Vein endothelial cell (primary cell): ENCODE measurements around the gene TSNAXIP1. TPM values are rescaled to one million over a fixed set of nuclear protein-coding genes. Genes with fewer than 3 reads are reported as not detected.

Experiments used
- small RNA-seq: library from RNA; depleted of rRNA; stranded (forward); fragments of <200 nt; gene quantifications from one replicate; pipeline ENCODE3, GENCODE V24; 2012
- total RNA-seq: library from RNA; depleted of rRNA; stranded (reverse); fragments of >200 nt; gene quantifications from 2 replicates; pipeline ENCODE4 v1.2.3, GENCODE V29; 2012

TSNAXIP1 gene, protein sequence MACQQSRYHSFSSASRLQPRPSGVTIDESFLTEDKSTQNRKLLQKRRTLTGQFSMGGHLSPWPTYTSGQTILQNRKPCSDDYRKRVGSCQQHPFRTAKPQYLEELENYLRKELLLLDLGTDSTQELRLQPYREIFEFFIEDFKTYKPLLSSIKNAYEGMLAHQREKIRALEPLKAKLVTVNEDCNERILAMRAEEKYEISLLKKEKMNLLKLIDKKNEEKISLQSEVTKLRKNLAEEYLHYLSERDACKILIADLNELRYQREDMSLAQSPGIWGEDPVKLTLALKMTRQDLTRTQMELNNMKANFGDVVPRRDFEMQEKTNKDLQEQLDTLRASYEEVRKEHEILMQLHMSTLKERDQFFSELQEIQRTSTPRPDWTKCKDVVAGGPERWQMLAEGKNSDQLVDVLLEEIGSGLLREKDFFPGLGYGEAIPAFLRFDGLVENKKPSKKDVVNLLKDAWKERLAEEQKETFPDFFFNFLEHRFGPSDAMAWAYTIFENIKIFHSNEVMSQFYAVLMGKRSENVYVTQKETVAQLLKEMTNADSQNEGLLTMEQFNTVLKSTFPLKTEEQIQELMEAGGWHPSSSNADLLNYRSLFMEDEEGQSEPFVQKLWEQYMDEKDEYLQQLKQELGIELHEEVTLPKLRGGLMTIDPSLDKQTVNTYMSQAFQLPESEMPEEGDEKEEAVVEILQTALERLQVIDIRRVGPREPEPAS
- 0.33 and 0.67 TPM in 2 replicates for total RNA-seq

DNA sequence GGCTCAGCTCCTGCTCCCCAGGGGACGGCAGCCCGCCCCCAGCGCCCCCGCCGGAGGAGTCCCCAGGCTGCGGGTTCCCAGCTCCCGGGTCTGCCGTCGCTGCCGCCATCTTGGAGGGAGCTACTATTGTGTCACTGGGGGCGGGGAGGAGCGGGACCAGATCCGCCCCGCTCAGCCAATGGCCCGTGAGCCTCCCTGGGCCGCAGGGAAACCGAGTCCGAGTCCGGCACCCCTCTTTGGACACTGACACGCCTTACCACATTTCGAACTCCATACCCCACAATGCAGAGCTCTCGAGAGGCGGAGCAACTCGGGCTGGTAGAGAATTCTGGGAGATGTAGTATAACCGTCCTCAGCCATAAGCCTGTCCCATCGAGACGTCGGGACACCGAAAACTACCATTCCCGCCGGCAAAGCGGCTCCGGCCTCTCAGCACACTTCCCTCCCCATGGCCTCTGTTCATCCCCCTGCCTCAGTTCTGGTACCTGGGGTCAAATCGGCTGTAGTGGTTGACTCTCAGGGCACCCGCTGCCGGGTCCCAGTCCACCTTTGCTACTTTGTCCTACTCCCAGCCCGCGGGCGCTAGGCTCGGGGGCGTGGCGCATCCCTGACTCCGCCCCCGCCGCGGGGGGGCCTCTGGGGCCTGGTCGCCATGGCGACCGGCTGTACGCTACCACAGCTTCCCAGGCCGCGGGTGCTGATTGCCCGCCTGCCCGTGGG, at the start of gene TSNAXIP1, which contains the start of gene RANBP10:
TSS of gene TSNAXIP1 (plus strand) at position 462 of the 720 bp plus-strand sequence. CDS start 261 bp downstream, outside the sequence.
TSS of gene RANBP10 (minus strand) at position 133 of the 720 bp plus-strand sequence. CDS start at position 109, 24 bp downstream.

GRCh38 chr16:67841816-67842508, 35.3 kb downstream of the TSNAXIP1 start, which contains the start of gene THAP11:
Gene THAP11 (plus strand): TSS chr16:67842320. CDS start chr16:67842555, 235 bp downstream.

GRCh38 chr16:67846320-67847063, 39.8 kb downstream of the TSNAXIP1 start, which contains the start of gene NUTF2:
Gene NUTF2 (plus strand): TSS chr16:67846933. CDS start chr16:67865131, 18,198 bp downstream.

GRCh38 chr16:67847064-67847861, 40.6 kb downstream of the TSNAXIP1 start, which contains the start of gene CENPT:
Gene CENPT (minus strand): TSS chr16:67847693. CDS start chr16:67833859, 13,834 bp downstream.

GRCh38 chr16:67872631-67873434, 66.1 kb downstream of the TSNAXIP1 start, which contains the start of gene EDC4:
Gene EDC4 (plus strand): TSS chr16:67873052. CDS start chr16:67873262, 210 bp downstream.

Small RNAs within 50 kb of the gene (small RNA-seq; reads per million reads assigned to genes)
- gene AC040162.2 = not detected

Other genes with a start within 250 kb of the TSNAXIP1 start
- gene CTCF, start 244.4 kb upstream of the TSNAXIP1 start, total RNA-seq = 32.7 and 34.2 TPM in 2 replicates
- gene CARMIL2, start 161.7 kb upstream of the TSNAXIP1 start, total RNA-seq = 0.67 and 1.3 TPM in 2 replicates
- gene ACD, start 146.6 kb upstream of the TSNAXIP1 start, total RNA-seq = 25.4 and 28.4 TPM in 2 replicates
- 1.3 and 2.2 TPM in 2 replicates for gene PARD6A, start 145.9 kb upstream of the TSNAXIP1 start, total RNA-seq
- gene ENKD1, start 140.1 kb upstream of the TSNAXIP1 start, total RNA-seq = 9.6 and 21.2 TPM in 2 replicates
- gene C16orf86, start 140.1 kb upstream of the TSNAXIP1 start, total RNA-seq = 2.0 and 2.4 TPM in 2 replicates
- 52.3 and 53.9 TPM in 2 replicates for gene GFOD2, start 87.6 kb upstream of the TSNAXIP1 start, total RNA-seq
- gene RANBP10, start 329 bp upstream of the TSNAXIP1 start, total RNA-seq = 11.2 and 15.4 TPM in 2 replicates
- gene THAP11, start 35.4 kb downstream of the TSNAXIP1 start, total RNA-seq = 25.7 and 28.1 TPM in 2 replicates
- gene NUTF2, start 40.0 kb downstream of the TSNAXIP1 start, total RNA-seq = 258 and 586 TPM in 2 replicates
- 30.4 and 30.5 TPM in 2 replicates for gene CENPT, start 40.8 kb downstream of the TSNAXIP1 start, total RNA-seq
- gene EDC4, start 66.2 kb downstream of the TSNAXIP1 start, total RNA-seq = 81.1 and 84.6 TPM in 2 replicates
- not detected in 2 replicates for gene NRN1L, start 78.0 kb downstream of the TSNAXIP1 start, total RNA-seq
- gene PSKH1, start 86.4 kb downstream of the TSNAXIP1 start, total RNA-seq = 21.9 and 26.1 TPM in 2 replicates
- gene CTRL, start 125.0 kb downstream of the TSNAXIP1 start, total RNA-seq = 0.57 and 0.65 TPM in 2 replicates
- gene PSMB10, start 130.0 kb downstream of the TSNAXIP1 start, total RNA-seq = 31.0 and 46.1 TPM in 2 replicates
- 4.8 and 5.2 TPM in 2 replicates for gene LCAT, start 137.2 kb downstream of the TSNAXIP1 start, total RNA-seq
- 52.6 and 75.8 TPM in 2 replicates for gene SLC12A4, start 161.7 kb downstream of the TSNAXIP1 start, total RNA-seq
- not detected in 2 replicates for gene DPEP3, start 173.6 kb downstream of the TSNAXIP1 start, total RNA-seq
- under 0.01 and 0.57 TPM in 2 replicates for gene DPEP2, start 192.6 kb downstream of the TSNAXIP1 start, total RNA-seq
- gene DPEP2NB, start 209.0 kb downstream of the TSNAXIP1 start, total RNA-seq = not detected in 2 replicates
- 14.9 and 17.6 TPM in 2 replicates for gene DDX28, start 216.3 kb downstream of the TSNAXIP1 start, total RNA-seq
- 17.8 and 20.6 TPM in 2 replicates for gene DUS2, start 216.4 kb downstream of the TSNAXIP1 start, total RNA-seq